NCI-H82 treated with DMSO at 0.1 percent for 48 hours (cell line): ENCODE results near the gene NUDT7.

Experiments used
- DNase-seq: peaks from one replicate; lab custom pipeline; 2025; ENCODE audit not compliant: unreplicated experiment; lab: John Stamatoyannopoulos, UW

The NUDT7 gene

GRCh38 chr16:77723108-77723514 is 797 bp downstream of the NUDT7 start:
- peak; percentile 29 for DNase-seq

DNA sequence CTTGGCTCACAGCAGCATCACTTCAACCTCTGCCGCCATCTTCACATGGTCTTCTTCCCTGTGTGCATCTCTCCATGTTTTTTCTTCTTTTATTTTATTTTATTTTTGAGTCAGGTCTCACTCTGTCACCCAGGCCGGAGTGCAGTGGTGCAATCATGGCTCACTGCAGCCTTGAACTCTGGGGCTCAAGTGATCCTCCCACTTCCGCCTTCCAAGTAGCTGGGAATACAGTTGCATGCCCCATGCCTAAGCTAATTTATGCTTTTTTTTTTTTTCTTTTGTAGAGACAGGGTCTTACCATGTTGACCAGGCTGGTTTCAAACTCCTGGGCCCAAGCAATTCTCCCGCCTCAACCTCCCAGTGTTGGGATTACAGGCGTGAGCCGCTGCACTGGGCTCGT is 1.9 kb downstream of the NUDT7 start:
- no peak for DNase-seq

GRCh38 chr16:77729951-77730350 is 7.6 kb downstream of the NUDT7 start:
- DNase-seq: no peak

DNA sequence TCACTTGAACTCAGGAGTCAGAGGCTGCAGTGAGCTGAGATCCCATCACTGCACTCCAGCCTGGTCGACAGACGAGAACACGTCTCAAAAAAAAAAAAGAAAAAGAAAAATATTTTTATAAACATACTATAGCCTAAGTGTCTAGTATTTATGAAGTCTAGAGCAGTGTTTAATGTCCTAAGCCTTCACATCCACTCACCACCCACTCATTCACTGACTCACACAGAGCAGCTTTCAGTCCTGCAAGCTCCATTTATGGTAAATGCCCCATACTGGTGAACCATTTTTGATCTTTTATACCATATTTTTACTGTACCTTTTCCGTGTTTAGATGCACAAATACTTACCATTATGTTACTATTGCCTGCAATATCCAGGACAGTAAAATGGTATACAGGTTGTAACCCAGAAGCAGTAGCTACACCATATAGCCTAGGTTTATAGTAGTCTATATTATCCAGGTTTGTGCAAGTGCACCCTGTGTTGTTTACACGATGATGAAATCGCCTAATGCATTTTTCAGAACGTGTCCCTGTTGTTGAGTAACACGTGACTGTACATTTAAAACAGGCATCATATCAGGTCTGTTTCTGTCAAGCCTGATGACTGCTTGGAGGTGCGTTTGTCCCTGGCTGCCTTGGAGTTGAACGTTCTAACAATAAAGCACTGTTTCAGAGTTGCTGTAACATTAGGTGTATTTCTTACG is 10.1 kb downstream of the NUDT7 start:
- DNase-seq: no peak

DNA sequence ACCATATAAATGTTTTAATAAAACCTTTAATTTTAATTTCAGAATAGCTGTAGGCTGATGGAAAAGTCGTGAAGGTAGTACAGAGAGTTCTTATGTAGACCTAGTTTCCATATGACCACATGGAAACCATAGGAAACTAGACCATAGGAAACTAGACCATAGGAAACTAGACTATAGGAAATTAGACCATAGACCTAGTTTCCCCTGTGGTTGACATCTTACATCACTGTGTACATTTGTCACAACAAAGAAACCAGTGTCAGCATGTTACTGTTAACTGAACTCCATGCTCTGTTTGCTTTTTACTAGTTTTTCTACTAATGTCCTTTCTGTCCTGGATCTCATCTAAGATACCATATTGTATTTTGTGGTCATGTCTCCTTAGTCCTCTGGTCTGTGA is 14.6 kb downstream of the NUDT7 start:
- no peak for DNase-seq

GRCh38 chr16:77738706-77739558 is 16.6 kb downstream of the NUDT7 start:
- DNase-seq: no peak

- no peak for DNase-seq
These were observed 17.2 kb downstream of the NUDT7 start for GRCh38 chr16:77739559-77739892.

DNA sequence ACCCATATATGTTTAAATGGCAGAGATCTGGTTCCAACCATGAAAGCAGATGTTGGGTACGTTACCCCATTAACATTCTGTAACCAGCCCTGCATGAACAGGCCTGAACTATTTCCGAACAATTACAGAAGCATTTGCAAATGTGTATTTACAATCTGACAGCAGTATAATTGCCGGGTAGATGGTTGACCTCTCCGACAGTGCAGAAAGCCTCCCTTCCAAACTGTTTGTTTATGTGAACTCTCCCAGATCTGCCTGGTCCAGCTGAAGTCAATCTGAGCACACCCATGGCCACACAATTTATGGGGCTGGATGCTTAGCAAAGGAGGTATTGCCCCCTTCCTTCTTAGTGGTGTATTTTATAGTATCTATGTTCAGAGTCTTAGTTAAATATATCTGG is 21.8 kb downstream of the NUDT7 start:
- DNase-seq: no peak

DNA sequence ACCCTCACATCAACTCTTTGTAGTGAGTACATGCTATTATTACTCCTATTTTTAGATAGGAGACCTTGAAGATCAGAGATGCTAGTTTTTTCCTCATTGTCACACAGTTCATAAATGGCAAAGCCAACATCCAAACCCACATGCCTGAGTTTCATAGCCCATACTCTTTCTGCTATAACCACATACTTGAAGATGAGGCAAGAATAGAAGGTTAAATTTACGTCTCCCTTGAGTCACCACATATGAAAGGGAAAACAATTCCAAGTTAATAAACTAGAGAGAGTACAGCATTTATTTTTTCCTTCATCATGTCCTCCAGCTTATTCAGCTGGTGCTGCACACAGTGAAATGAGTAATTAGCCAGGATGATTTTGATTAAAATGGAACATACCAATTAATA is 23.7 kb downstream of the NUDT7 start:
- no peak for DNase-seq

GRCh38 chr16:77748421-77749005 is 26.2 kb downstream of the NUDT7 start:
- peak; percentile 93 for DNase-seq

- no peak for DNase-seq
These were observed 27.1 kb downstream of the NUDT7 start for GRCh38 chr16:77749415-77749814.

GRCh38 chr16:77758046-77758445 is 35.7 kb downstream of the NUDT7 start:
- DNase-seq: no peak

DNA sequence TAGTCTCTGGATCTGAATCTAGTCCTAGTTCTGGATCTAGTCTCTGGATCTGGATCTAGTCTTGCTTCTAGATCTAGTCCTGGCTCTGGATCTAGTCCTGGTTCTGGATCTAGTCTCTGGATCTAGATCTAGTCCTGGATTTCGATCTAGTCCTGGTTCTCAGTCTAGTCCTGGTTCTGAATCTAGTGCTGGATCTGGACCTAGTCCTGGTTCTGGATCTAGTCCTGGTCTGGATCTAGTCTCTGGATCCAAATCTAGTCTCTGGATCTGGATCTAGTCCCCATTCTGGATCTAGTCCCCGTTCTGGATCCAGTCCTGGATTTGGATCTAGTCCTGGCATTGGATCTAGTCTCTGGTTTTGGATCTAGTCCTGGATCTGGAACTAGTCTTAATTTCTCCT is 36.2 kb downstream of the NUDT7 start:
- no peak for DNase-seq

GRCh38 chr16:77759201-77759600 is 36.9 kb downstream of the NUDT7 start:
- DNase-seq: no peak

DNA sequence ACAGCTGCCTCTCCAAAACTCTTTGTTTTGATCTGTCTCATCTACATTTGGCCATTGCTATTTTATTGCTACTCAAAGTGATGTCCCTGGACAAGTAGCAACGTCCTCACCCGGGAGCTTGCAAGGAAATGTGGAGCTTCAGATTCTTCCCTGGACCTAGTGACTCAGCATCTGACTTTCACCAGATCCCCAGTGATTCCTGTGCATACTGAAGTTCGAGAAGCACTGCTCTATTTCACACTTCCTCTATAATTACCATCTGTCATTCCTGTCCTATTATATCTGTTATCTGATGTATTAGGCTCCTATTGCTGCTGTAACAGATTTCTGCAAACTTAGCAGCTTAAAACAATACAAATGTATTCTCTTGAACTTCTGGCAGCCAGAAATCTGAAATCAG is 37.5 kb downstream of the NUDT7 start:
- DNase-seq: no peak

GRCh38 chr16:77760800-77761199 is 38.5 kb downstream of the NUDT7 start:
- DNase-seq: no peak

- DNase-seq: peak; percentile 55
These were observed 38.9 kb downstream of the NUDT7 start for GRCh38 chr16:77761204-77761603.

GRCh38 chr16:77762262-77762661 is 39.9 kb downstream of the NUDT7 start:
- DNase-seq: no peak

GRCh38 chr16:77763994-77764393 is 41.7 kb downstream of the NUDT7 start:
- DNase-seq: no peak

DNA sequence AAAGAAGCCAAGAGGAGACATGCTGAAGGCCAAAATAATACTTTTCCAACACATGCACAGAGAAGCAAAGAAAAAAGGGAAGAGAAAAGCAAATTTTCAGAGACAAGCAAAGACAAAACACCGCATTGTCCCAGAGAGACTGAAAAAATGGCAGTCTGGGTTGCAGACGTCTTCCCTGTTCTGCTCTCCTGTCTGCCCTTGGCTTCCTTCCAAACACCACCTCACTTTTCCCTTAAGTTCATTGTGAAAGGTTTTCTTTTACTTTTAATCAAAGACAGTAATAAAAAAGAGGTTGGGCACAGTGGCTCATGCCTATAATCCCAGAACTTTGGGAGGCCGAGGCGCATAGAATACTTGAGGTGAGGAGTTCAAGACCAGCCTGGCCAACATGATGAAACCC is 44.9 kb downstream of the NUDT7 start:
- DNase-seq: no peak

DNA sequence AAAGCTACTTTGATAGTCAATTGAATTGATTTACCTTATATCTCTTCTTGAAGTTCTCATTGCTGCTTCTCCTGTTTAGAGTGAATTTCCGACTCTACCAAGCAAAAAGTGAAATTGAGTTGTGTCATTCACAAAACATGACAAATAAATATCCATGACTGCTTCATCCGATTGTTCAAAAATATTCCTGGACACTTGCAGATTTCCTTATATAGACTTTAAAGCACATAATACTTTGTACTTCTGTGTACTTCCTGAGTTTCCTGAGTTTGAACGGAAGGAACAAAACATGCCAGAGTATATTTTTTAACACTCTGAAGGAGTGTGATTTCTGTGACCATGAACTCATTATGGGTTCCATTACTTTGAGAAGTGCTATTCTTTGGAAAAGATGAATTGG is 45.5 kb downstream of the NUDT7 start:
- DNase-seq: no peak
